Islet precursor cell (in vitro differentiated cells): ENCODE results near the gene THBS1.

ENCODE experiments used
- DNase-seq: peaks from one replicate; pipeline ENCODE4 v3.0.0-alpha.2; 2018

The THBS1 gene

DNA sequence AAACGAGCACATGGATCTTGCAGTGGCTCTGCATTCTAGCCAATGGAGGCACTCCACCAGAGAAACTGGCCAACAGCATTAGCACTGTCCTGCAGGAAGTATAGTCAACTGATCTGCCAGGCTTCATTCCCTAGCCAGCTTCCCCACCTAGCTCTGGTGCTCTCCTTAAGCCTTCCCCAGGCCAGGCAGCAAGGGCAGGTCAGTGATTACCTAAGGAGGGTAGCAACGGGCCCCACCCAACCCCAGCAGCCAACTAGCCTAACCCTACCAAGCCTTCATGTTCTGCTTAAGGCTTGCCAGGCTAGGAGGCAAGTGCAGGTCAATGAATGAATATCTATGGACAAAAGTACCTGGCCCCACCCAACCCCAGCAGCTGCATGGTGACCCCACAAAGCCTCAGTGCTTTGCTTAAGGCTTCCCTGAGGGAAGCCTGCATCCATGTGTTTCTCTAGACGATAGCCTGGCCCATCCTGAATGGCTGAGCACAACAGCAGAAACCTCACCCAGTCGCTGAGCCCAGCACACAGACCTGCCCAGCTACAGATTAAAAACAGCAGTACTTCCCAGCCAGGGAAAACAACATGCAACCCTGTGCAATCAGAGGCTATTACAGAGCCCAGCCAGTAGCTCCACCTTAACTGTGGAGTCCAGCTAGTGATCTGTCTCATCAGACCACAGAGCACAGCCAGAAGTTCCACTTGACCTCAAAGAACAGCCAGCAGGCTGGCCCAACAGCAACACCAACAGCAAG lies 28.5 kb downstream of the THBS1 start:
- DNase-seq = no peak

DNA sequence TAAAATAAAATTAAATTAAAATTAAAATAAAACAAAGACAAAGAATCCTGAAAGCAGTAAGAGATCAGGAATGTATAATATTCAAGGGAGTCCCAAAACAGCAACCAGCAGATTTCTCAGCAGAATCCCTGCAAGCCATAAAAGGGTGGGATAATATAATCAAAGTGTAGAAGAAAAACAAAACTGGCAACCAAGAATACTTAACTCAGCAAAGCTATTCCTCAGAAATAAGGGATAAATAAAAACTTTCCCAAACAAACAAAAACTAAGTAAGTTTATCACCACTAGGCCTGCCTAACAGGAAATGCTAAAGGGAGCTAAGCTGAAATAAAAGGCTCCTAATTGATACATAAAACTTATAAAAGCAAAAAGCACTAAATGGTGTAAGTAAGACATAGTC lies 29.8 kb downstream of the THBS1 start:
- no peak for DNase-seq

DNA sequence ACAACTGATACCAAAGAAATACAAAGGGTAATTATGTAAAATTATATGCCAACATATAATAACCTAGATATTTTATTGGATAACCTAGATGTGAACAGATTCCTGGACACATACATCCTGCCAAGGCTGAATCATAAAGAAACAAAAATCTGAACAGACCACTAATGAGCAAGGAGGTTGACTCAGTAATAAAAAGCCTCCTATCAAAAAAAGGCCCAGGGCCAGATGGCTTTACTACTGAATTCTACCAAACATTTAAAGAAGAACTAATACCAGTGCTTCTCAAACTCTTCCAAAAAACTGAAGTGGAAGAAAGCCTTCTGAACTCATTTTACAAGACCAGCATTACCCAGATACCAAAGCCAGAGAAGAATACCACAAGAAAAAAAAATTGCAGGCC lies 32.4 kb downstream of the THBS1 start:
- DNase-seq = no peak

DNA sequence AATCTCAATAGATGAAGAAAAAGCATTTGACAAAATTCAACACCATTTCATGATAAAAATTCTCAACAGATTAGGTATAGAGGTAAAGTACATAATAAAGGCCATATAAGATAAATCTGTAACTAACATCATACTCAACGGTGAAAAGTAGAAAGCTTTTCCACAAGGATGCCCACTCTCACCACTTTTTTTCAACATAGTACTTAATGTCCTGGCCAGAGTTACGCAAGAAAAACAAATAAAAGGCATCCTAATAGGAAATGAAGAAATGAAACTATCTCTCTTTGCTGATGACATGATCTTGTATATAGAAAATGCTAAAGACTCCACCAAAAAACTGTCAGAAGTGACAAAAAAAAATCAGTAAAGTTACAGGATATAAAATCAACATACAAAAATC lies 33.0 kb downstream of the THBS1 start:
- no peak for DNase-seq

DNA sequence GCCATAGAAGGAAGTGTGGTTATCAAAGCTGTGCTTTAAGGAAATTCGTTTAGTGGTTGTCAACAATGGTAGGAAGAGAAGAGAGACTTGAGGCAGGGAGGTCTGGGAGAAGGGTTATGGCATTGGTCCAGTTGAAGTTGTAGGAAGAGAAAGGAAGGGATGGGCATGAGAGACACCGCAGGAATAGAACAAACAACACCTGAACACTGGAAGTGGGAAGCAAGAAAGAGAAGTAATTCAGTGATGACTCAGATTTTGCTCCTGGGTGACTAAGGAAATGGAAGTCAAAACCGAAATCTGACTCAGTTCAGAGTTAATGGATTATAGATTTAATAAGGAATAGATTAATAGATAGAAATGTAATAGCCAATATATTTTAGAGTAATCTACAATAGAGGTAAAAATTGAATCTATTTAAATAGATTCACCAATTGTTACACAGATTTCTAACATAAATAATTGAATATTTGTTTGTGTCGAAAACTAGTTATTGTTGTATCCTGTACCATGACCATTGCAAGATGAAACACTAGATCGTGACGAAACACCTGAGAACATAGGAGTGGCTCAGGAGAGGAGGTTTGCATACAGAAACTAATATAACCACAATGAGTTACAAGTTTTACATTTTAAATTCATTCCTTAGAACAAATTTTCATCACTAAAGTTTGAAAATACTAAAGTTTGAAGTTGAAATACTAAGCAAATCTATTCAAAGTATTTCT lies 36.0 kb downstream of the THBS1 start:
- DNase-seq = no peak

DNA sequence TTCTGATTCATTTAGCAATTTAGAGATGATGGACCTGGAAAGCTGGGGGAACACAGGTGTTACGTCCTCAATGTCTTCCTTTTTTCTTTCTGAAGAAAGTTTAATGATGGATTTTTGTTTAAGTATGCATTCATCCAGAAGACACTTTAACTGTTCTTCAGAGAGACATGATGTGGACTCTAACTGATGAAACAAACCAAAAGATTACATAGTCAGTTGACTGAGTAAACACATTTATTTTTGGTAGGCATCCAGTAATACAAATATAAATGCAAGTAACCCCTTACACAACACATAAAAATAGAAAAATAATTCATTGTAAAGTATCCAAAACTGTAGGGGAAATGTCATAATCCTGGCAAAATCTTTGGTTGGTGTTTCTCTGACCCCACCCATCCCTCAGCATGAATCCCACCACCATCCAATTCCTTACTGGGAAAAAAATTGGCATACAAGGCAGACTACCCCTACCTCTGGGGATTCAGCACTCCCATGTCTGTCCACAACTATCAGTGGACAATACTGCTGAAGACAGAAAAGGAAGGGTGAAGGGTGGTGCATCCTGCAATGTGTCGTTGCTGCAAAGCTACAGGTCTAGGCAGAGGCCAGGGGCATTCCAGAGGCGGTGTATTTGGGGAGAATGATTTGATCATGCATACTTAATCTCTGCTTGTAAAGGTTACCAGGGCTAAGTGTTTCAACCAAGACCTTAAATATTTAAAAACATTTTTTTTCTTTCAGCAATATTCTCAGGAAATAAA lies 37.4 kb downstream of the THBS1 start:
- no peak for DNase-seq

DNA sequence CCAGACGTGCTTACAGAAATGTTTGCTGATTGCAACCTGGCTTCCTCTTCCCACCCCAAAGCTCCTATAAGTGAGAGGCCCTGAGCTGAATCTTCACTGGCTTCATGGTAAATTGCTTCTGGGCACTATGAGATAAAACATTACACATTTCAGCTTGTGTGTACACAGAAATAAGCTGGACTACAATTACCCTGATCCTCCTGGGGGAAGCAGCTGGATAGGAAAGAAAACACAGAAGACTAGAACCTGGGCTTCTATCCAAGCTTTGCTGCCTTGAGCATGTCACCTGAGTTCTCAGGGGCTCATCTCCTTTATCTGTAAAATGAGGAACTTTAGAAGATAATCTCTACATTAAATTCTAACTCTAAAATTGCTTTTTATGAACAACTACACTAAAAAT lies 40.3 kb downstream of the THBS1 start:
- no peak for DNase-seq

DNA sequence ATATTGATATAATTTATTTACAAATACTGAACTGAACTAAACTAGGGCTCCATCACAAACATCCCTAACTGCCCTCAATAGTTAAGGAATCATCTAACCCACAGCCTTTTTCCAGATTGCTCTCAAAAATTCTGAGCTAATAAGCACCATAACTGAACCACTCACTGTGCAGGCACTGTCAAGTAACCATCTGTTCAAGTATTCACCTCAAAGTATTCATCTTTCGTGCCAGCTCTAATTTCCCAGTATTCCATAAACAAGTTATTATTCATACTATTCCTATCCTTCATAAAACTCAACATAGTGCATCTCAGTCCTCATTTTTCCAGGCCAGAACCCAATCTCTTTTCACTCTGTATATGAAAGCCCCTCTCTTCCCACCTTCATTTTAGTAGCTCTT lies 41.1 kb downstream of the THBS1 start:
- no peak for DNase-seq

DNA sequence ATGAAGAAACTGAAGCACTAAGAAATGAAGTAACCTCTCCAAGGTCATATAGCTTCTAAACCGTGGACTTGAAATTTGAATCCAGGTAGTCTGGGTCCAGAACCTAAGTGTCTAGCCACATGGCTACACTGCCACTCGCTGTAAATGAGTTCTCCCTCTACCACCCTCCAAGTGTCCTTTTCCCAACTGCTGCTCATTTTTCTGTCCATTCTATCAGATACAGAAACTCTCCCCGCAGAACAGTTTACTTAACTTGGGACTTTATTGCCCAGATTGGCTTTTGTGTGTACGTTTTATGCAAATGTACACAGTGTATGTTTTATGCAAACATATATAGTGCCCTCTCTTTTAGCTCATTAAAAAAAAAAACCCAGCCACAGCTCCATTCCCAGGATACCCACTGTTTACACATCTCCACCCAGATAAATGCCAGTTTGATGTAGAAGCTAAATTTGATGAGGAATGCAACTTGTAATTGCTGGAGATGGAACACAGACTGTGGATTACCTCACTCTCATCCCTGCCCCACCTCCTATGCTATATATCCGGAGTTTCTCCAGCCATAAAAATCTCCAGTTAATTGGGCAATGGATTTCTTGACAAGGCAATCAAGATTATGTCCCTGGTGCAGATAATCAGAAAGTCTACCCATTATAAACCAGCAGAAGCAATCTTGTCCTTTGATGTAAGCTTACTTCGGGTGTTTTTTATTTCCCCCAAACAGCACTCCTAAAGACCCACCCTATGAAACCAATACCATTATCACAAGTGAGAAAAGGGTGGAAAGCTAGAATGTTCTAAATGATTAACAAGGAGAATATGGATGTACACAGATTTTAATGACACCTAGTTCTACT lies 42.0 kb downstream of the THBS1 start:
- DNase-seq = no peak

DNA sequence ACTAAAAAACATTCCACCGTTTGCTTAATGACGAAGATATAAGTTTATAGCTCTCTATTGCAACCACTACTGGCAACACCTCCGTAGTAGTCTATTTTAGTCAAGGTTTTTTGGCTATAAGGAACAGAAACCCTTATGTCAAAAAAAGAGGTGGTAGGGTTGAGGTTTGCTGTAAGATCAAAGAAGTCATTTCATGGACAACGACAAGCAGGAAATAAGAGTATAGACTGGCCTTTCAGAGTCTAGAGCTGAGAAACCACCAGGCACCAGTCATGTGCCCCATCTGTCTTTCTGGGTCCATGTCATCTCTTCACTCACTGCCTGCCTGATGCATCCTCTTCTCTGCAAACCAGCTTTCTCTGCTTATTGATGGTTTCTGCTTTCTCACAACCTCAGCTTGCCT lies 42.7 kb downstream of the THBS1 start:
- no peak for DNase-seq

DNA sequence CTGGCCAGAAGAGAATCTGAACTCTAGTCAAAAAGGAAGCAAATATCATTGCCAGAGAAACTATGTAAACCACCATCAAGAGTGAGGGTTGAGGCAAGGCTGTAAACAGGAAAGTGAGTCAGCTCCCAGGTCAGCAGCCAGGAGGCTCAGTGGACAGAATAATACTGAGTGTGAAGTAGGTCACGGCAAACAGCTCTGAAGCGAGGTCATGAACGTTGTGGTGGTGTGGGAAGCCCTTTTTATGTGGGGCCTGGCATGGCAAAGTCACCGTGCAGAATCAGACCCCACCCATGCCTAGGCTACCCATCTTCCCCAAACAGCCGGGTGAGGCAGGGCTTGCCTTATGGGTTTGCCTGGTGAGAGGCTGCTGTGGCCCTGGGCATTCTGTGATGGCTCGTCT lies 43.9 kb downstream of the THBS1 start:
- peak; percentile 75 for DNase-seq

DNA sequence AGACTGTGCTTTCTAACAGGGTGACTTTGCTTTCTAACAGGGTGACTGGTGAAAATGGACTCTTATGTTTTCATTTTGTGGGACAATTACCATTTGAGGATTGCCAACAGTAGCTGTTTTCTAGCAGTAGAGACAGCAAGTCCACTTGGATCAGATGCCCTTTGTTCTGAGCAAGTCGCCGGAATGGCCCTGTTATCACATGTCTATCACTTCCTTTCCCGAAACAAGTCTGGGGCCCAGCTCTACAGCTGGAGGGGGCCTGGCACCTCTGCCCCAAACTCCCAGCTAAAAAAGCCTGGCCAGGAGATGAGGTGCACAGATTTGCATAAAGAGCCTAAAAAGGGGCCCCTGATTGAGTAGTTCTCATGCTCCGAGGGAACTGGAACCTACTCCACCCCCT lies 44.6 kb downstream of the THBS1 start:
- DNase-seq = no peak

DNA sequence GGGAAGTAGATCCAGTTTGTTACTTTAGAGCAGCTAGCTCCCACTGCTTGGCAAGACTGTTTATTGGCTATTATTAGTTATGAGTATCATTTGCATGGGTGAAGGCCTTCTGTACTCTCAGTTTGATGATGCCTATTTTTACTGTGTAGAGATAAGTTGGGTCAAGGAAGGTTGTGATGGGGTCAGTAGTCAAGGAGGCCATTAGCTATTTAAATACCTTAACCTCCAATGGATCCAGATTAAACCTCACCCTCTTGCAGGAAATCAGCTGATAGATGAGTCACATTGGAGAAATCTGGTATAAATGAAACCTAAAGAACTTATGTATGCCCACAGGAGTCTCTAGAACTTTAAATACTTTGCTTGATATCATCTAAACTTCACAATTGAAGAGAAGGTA lies 45.0 kb downstream of the THBS1 start:
- no peak for DNase-seq

DNA sequence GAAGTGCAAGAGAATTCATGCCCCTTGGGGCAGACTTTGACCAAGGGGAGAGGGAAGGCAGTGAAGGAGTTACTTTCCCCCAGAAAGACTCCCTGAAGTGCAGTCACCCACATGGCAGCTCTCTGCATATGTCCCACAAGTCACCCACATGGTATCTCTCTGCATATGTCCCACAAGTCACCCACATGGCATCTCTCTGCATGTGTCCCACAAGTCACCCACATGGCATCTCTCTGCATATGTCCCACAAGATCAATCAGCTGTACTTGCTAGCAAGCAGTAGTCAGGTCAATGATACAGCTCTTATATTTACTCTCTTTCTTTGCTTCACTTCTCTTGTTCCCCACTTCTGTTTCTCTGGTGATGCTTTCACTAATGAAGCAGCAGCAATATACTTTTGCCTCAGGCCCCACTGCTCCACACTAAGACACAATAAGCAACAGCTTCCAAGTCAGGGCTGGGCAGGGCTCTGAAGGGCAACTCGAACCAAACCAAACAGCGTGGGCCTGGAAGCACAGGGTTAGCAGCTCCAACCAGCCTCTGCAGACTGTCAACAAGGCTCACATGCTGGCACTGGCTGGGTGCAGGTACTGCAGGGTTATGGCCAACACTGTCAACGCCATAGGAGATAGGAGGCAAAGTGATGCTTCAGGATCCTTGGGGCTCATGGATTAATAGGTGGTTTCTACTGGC lies 46.7 kb downstream of the THBS1 start:
- no peak for DNase-seq

DNA sequence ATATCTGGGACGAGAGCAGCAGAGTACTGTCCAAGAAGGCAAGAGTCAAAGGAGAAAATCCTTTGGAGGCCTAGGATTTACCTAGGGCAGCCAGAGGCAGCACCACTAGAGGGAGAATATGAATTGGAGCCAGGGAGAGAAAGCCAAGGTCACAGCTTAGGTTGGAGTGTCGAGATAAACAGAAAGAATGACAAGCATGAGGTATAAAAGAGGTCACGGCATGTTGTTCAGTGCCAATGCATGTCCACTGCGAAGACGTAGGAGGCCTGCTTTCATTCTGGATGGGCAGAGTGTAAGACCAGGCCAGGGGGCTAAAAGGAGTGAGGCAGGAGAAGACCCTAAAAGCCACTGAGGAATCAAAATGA lies 47.2 kb downstream of the THBS1 start:
- DNase-seq = no peak

DNA sequence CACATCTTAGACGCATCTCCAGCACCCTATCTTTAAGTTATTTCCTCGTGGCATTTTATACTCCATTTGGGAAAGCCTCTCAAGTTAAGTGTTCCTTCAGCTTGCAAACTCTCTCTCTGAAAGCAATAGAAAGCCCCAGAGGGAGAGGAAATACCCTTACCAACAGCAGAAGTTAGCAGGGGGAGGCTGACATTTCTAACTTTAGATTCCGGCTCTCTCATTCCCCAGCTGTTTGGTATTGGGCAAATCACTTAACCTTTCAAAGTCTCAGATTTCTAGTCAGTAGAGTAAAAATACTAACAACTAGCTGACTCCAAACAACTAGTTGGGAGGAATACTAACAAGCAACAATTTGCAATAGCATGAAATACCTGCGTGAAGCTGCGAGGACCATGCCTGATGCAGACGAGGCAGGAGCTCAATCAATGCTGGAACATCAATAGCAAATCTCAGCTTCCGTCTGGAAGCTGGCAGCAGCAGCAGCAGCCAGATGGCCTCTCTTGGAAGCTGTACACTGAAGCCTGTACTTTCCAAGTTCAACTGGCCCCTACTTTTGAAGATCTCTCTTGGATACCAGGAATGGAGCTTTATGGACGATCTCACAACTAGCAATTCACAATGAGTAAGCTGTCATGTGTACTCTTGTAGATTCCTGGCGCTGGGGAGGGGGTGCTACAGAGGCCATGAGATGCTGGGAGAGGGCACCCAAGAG lies 47.8 kb downstream of the THBS1 start:
- DNase-seq = no peak

DNA sequence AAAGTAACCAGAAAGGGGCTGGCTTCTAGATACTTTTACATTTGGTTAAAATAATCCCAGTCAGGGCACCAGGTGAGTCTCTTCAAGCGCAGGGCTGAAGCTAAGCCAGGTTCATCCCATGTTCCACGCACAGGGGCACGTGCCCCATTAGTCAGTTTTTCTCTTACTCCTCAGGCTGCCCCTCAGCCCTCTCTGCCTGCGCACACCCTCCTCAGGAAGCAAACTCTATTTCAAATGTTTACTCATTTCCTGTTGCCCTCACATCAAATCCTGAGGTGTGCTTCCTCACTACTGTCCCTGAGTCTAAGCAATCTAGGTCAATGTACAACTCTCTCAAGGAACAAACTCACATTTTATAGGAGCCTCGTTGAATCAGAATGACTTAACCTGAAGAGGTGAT lies 48.5 kb downstream of the THBS1 start:
- no peak for DNase-seq

DNA sequence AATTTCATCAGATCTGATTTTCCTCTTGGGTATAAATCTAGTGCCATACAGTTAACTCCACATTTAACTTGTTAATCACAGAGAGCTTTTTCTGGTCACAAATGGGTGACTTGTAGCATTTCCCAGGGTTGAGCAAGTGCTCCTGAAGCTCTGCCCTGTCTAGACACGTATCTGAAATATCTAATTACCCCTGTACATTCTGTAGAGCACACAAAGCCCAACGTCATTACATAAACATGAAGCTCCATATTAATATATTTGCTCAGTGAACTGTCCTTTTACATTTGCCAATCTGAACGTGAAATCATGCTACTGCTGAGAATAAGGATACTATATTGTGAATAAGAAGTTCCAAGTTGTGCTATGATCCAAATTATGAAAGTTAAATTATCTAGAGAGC lies 49.0 kb downstream of the THBS1 start:
- DNase-seq = no peak

DNA sequence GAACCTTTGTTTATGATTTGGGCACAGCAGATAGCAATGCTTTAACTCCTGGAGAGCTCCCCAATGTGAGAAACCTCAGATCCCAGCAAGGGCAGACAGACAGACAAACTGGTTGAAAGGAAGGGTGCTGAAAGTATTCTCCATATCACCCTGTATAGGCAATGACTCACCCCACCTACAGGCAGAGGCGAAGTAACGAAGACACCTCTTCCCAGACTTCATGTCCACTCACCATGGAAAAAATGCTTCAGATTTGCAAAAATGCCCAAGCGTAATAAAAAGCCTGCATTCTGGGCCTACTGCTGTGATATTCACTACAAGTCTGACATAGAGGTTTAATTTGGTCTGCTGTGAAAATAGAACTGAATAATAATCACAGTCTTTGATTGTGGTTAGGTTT lies 50.5 kb downstream of the THBS1 start:
- no peak for DNase-seq

DNA sequence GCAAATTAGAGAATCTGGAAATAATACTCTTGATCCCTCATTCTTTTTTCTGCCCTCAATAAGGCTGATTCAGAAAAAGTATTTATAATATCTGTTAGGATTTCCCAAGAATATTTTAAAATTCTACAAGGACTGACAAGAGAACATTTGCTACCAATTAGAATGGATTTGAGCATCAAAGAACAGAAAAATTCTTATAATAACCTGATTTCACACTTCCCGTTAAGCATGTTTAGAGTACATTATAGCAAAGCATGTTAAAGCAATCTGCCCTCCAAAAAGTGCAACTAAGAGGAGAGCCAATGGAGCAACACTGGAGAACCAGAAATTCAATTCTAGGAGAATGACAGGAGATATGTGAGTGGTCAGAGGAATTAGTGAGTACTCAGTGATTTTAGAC lies 57.2 kb downstream of the THBS1 start:
- DNase-seq = no peak

DNA sequence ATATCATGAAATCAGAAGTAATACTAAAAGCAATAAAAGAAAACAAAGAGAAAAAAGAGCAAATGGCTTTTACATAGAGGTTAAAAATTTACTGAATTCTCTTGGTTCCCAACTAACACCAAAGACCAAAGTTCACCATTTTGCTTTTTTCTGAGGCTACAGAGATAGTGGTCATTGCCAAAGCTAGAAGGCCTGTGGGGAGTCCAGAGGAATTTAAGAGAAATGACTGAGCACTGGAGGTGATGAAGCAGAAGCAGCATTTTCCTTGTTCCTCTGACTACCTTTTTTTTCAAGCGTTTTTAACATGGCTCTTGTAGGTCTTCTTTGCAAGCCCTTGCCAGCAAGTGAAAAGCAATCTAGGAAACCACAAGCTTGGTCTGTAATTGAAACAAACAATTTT lies 58.2 kb downstream of the THBS1 start:
- no peak for DNase-seq

DNA sequence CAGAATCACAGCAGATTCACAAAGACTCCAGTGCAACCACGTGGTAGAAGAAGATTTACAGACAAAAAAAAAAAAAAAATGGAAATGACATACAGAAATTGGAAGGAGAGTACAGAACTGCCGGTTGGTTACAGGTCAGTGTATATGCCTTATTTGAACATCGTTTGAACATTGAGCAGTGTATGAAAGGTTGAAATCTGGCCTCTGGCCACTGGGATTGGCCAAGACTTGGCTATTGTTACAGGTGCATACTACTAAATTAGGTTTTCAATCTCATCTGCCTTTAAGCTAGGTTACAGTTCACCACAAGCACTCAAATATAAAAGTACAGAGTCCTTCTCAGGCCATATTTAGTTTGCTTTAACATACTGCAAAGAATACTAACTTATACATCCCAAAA lies 59.8 kb downstream of the THBS1 start:
- no peak for DNase-seq
